Memory B cell (primary cell): ENCODE measurements around the gene DCLK2.

Source experiments
- ATAC-seq: fragments of 150-1000 bp; cut with Tn5 transposase; 2 replicates; pipeline ENCODE4 v1.10.0; 2021; ENCODE audit warnings: low read depth, mild to moderate bottlenecking, moderate library complexity
- DNase-seq, 2 donors: peaks; one replicate each; pipeline ENCODE4 v3.0.0; 2022; ENCODE audit warnings: low spot score in 2 of 2
- H3K27ac Mint-ChIP-seq: one replicate; pipeline ENCODE4 v1.8.0; 2022; ENCODE audit warnings: mild to moderate bottlenecking, moderate library complexity, mixed read lengths
- H3K27me3 Mint-ChIP-seq: one replicate; pipeline ENCODE4 v1.8.0; 2022; ENCODE audit warnings: mixed read lengths
- H3K36me3 Mint-ChIP-seq: one replicate; pipeline ENCODE4 v1.8.0; 2022; ENCODE audit warnings: mild to moderate bottlenecking, mixed read lengths
- H3K4me1 Mint-ChIP-seq: one replicate; pipeline ENCODE4 v1.8.0; 2022; ENCODE audit warnings: mixed read lengths
- H3K4me3 Mint-ChIP-seq: one replicate; pipeline ENCODE4 v1.8.0; 2022; ENCODE audit warnings: mild to moderate bottlenecking, moderate library complexity, mixed read lengths
- H3K9me3 Mint-ChIP-seq: one replicate; pipeline ENCODE4 v1.8.0; 2022; ENCODE audit warnings: mixed read lengths

Gene DCLK2

DNA sequence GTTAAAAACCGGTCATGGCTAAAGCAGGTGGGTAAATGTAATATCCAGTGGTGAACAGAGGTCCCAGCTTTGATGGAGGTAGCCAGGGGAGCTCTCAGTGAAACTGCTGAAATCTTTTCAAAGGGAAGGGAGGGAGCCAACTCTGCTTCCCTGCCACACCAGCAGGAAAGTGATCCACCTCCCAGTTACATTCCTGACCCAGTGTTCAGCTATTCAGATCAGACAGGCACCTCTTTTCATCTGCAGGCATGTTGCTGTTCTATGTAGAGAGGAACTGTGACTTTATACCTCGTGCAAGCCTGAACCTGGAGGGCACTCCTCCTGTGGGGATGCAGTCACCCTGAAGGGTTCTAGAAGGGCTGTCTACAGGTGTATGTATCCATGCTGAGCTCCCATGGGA is 37.6 kb downstream of the DCLK2 start:
- Mint-ChIP-seq H3K4me1 (no peaks in the 10 kb centered on the region), H3K27me3 (peaks cover 2% of the 10 kb centered on the region), H3K27ac (no peak overlapping the region), H3K9me3 (peaks cover 6% of the 10 kb centered on the region), H3K36me3 (no peaks in the 10 kb centered on the region), H3K4me3 (no peak overlapping the region)
- DNase-seq (no peak), ATAC-seq (no peak)

DNA sequence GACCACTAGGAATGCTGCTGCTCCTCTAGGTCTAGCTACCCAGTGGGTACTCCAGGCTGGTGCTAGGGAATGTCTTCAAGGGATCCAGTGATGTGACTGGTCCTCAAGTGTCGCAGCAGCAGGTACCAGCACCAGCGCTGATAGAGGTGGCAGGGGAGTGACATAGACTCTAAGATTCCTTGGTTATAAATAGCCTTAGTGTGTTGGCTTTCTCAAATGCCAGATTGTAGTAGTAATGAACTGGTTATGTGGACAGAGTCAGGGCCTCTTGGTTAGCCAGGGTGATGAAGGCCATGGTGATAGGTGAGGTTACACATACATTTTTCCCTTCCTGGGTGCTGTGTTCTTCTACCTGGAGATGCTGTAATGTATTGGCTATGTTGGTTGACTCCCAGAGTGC is 38.3 kb downstream of the DCLK2 start:
- ATAC-seq (no peak), DNase-seq (no peak)
- H3K27ac Mint-ChIP-seq = no peak overlapping the region
- peaks cover 6% of the 10 kb centered on the region for H3K9me3 Mint-ChIP-seq
- H3K36me3 Mint-ChIP-seq = no peaks in the 10 kb centered on the region
- H3K4me3 Mint-ChIP-seq = no peak overlapping the region
- H3K27me3 Mint-ChIP-seq = peaks cover 2% of the 10 kb centered on the region
- no peaks in the 10 kb centered on the region for H3K4me1 Mint-ChIP-seq

DNA sequence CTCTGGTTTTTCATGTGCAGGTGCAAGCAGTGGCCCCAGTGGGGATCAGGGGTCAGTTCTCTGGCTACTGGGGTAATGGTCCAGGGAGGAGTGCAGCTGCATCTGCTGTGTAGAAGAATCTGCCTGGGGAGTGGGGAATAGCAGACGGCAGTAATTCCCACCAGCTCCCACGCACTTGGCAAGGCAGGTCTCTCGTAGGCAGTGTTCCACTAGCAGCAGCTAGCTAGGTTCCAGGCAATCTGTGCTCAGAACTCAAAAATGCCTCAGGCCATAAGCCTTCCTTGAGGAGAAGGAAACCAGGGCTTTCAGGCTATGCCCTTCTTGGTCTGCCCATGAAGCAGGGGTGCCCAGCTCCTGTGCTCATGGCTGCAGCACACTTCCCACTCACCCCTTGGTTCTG is 38.8 kb downstream of the DCLK2 start:
- ATAC-seq = no peak
- Mint-ChIP-seq H3K27me3 (peaks cover 2% of the 10 kb centered on the region), H3K4me1 (no peaks in the 10 kb centered on the region), H3K36me3 (no peaks in the 10 kb centered on the region), H3K27ac (no peak overlapping the region), H3K4me3 (no peak overlapping the region), H3K9me3 (peaks cover 4% of the 10 kb centered on the region)
- DNase-seq = no peak

DNA sequence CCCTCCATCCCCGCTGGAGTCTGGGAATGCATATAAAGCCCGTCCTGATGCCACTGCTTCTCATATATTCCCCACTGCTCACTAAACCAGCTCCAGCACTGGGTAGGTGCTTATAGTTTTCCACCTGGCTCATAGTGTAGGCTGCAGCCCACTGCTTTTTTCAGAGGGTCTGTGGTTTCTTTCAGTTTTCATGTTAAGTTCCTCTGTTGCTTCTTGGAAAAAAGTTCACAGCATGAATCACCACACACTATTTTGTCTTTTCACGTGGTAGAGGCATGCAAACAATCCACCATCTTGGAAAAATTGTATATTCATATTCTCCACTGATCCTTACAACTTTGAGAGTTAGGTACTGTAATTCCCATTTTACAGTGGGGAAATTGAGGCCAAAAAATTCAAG is 39.4 kb downstream of the DCLK2 start:
- Mint-ChIP-seq H3K4me1 (no peaks in the 10 kb centered on the region), H3K27me3 (peaks cover 3% of the 10 kb centered on the region), H3K9me3 (peaks cover 7% of the 10 kb centered on the region), H3K27ac (no peak overlapping the region), H3K36me3 (peaks cover 3% of the 10 kb centered on the region), H3K4me3 (no peak overlapping the region)
- ATAC-seq = no peak
- no peak for DNase-seq

DNA sequence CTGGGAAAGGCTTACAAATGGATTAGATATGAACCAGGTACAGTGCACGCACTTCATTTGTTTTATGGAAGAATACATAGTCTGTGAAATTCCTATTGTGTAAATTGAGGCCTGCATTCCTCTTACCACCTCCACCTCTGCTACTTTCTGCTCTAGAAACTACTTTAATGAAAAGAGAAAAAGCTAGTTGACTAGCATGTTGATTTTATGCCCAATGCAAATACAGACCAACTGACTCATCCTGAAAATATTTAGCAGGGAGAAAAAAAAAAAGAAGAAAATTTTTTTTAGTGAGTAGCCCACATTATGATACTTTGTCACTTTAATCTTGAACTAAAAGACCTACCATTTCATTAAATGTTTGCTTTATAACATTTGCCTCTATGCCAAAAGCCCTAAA is 41.2 kb downstream of the DCLK2 start:
- Mint-ChIP-seq H3K27ac (no peak overlapping the region), H3K36me3 (peaks cover 3% of the 10 kb centered on the region)
- ATAC-seq = no peak

DNA sequence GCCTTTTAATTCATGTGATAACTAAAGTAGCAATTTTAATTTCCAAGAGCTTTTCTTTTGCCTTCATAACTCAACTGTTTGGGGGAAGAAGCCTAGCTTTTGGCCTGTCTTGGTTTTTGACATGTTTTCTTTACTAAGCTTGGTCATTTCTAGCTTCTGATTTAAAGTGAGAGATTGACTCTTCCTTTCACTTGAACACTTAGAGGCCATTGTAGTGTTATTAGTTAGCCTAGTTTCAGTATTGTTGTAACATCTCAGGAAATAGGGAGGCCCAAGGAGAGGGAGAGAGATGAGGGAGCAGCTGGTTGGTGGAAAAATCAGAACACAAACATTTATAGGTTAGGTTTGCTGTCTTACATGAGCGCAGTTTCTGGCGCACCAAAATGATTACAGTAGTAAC is 44.8 kb downstream of the DCLK2 start:
- ATAC-seq = no peak
- no peak for DNase-seq
- H3K27ac Mint-ChIP-seq = no peak overlapping the region
- peaks cover 14% of the 10 kb centered on the region for H3K4me1 Mint-ChIP-seq
- peaks cover 3% of the 10 kb centered on the region for H3K36me3 Mint-ChIP-seq
- peaks cover 3% of the 10 kb centered on the region for H3K9me3 Mint-ChIP-seq
- H3K27me3 Mint-ChIP-seq = peaks cover 3% of the 10 kb centered on the region
- no peak overlapping the region for H3K4me3 Mint-ChIP-seq

More for the DNA sequence above, 41.2 kb downstream of the DCLK2 start:
- H3K9me3 Mint-ChIP-seq = peaks cover 5% of the 10 kb centered on the region
- DNase-seq = no peak
- H3K4me1 Mint-ChIP-seq = no peaks in the 10 kb centered on the region
- peaks cover 3% of the 10 kb centered on the region for H3K27me3 Mint-ChIP-seq
- no peak overlapping the region for H3K4me3 Mint-ChIP-seq

DNA sequence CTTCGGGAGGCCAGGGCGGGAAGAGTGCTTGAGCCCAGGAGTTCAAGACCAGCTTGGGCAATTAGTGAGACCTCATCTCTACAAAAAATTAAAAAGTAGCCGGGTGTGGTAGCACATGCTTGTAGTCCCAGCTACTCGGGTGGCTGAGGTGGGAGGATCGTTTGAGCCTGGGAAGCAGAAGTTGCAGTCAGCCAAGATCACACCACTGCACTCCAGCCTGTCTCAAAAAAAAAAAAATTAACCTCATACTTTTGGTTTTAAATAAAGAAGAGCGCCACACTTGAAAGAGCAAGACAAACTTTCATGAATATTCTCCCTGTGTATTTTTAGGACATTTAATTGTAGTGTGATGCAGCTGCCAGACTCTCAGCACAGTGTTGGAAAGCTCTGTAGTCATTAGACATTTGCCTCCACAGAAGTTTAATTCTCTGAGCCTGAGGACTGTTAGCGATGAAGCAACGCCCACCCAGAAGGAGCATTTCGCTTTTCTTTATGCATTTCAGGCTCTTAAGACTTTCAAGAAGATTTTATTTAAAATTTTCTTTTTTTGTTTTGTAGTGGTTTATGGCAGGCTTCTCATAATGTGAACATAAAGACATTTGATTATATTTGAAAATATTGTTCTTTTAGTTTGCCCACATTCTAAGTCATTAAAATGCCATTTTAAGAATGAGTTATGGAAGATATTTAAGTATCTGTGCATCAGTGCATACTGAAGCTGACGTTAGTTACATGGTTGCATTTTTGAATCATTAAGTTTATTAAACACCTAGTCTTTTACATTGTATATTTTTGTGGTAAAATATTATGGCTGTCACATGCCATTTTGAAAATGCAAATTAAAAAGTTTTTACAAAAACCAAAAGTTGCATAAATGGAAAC is 45.8 kb downstream of the DCLK2 start:
- Mint-ChIP-seq H3K27ac (no peak overlapping the region), H3K9me3 (peaks cover 3% of the 10 kb centered on the region), H3K4me1 (peaks cover 15% of the 10 kb centered on the region), H3K4me3 (no peak overlapping the region), H3K27me3 (peaks cover 3% of the 10 kb centered on the region), H3K36me3 (peaks cover 3% of the 10 kb centered on the region)
- no peak for ATAC-seq
- no peak for DNase-seq

DNA sequence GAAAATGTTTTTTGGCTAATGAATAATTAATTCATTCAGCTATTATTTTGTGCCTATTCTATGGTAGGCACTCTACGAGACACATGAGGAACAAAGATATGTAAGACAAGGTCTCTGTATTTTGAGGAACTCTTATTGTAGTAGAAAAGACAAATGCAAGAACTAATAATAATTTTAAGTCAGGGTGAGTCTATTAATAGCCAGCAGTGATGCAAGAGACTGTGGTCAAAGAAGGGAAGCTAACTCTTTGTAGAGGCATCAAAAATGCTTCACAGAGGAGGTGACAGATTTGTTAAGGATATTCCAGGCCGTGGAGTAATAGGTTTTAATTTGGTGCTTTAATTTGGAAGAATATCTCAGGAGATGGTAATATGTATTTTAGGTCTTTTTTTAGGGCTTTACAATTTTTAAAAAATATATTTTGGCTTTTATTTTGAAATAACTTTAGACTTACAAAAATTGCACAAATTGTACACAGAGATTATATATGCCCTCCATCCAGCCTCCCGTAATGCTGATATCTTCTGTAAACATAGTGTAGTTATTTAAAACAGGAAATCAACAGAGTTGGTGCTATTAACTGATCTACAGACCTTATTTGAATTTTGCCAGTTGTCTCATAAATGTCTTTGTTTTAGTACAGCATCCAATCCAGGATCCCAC is 48.1 kb downstream of the DCLK2 start:
- Mint-ChIP-seq H3K27ac (no peak overlapping the region), H3K9me3 (peaks cover 3% of the 10 kb centered on the region), H3K4me1 (peaks cover 15% of the 10 kb centered on the region), H3K4me3 (peak overlapping the region; percentile 42), H3K27me3 (peaks cover 9% of the 10 kb centered on the region), H3K36me3 (peaks cover 3% of the 10 kb centered on the region)
- ATAC-seq (peak; percentile 87), DNase-seq (no peak)

DNA sequence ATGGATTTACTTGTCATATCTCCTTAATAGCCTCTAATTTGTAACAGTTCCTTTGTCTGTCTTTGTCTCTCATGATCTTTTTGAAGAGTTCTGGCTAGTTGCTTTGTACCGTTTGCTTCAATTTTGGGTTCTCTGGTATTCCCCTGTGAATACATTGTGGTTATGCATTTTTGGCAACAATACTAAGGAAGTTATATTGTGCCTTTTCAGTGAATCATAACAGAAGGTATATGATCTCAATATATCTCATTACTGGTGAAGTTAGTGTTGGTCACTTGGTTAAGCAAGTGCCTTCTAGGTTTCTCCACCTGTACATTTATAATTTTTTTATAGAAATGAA is 48.6 kb downstream of the DCLK2 start:
- Mint-ChIP-seq H3K4me3 (peak overlapping the region; percentile 42), H3K27ac (no peak overlapping the region), H3K36me3 (peaks cover 3% of the 10 kb centered on the region), H3K9me3 (peaks cover 3% of the 10 kb centered on the region), H3K27me3 (peaks cover 9% of the 10 kb centered on the region), H3K4me1 (peaks cover 15% of the 10 kb centered on the region)
- DNase-seq (no peak), ATAC-seq (peak; percentile 68)

DNA sequence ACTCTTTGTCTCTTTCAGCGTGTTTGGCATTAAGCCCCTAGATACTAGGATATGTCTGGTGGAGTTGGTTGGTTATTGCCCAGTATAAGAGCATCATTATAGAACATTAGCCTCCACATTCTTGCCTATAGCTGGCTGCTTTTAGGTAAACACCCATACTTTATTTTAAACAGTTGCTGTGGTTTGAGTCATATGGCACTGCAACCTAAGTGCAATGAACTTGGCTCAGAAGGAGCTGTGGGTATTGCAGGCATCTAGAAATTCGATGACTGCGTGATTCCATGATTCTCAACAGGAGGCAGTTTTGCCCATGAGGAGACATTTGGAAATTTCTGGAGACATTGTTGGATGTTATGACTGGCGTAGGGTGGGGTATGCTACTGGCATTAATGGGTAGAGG is 49.5 kb downstream of the DCLK2 start:
- Mint-ChIP-seq H3K27me3 (peaks cover 8% of the 10 kb centered on the region), H3K36me3 (no peaks in the 10 kb centered on the region), H3K27ac (no peak overlapping the region), H3K4me3 (no peak overlapping the region), H3K4me1 (peaks cover 15% of the 10 kb centered on the region), H3K9me3 (no peaks in the 10 kb centered on the region)
- ATAC-seq = no peak
- DNase-seq = no peak

DNA sequence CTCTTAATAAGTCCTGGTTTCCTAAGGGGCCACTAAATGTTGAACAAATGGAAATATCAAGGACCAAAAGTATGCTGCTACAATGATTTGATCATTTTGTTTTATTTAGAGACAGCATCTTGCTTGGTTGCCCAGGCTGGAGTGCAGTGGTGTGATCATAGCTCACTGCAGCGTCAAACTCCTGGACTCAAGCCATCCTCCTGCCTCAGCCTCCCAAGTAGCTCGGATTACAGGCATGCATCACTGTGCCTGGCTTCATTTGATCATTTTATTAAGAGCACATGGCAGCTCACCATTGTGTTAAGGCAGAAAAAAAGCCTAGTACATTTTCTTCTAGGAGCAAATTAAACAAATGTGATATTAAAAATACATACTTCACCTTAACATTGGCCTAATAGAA is 52.7 kb downstream of the DCLK2 start:
- H3K4me1 Mint-ChIP-seq = peaks cover 21% of the 10 kb centered on the region
- no peaks in the 10 kb centered on the region for H3K9me3 Mint-ChIP-seq
- H3K27me3 Mint-ChIP-seq = peaks cover 16% of the 10 kb centered on the region
- H3K36me3 Mint-ChIP-seq = no peaks in the 10 kb centered on the region
- DNase-seq (no peak), ATAC-seq (no peak)
- H3K27ac Mint-ChIP-seq = no peak overlapping the region
- no peak overlapping the region for H3K4me3 Mint-ChIP-seq

DNA sequence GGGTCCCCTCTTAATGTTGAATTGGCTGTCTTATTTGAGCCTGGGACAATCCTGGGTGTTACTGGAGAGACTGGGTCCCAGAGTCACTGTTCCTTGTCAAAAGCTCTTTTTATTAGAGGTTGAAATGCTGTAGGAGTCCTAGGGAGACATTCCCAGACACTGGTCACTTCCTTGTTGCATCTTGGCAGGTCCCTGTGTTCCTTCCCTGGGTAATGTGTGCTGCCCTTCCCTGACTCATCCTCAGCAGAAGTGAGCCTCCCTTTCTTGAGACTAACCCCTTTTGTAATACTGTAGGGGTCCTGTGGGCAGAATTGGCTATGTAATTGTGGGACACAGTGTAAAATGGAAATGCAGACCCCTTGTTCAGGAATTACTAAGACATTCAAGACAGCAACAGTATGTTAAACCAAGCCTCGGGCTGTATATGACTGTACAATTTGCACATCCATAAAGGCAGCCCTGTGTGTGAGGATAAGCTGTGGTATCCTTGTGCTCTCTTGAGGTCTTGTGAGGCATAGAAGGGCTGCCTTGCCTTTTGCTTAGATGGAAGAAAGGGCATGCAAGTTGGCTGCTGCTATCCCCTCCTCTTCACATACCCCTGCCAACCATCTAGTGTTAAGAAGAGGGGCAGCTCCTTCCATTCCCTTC is 53.5 kb downstream of the DCLK2 start:
- no peak for ATAC-seq
- Mint-ChIP-seq H3K36me3 (no peaks in the 10 kb centered on the region), H3K4me1 (peaks cover 16% of the 10 kb centered on the region), H3K4me3 (no peak overlapping the region), H3K27me3 (peaks cover 16% of the 10 kb centered on the region), H3K9me3 (no peaks in the 10 kb centered on the region), H3K27ac (no peak overlapping the region)
- no peak for DNase-seq

DNA sequence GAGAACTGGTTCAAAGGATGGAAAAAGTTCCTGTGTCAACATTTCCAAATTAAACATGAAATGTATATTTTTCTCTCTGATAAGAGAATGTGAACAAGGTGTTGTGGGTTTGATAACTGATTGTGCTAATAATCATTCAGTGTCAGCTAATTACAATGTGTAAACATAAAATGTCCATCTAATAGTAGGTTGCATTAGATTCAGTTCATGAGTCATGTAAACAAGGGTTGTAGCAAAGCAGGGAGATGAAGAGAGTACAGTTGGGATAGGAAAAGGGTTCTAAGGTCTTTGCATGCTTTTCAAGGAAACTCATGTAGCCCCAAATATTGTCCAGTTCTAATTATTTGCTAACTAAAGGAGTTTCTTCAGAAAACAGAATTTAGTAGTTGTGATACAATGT is 55.4 kb downstream of the DCLK2 start:
- H3K9me3 Mint-ChIP-seq = no peaks in the 10 kb centered on the region
- DNase-seq (no peak), ATAC-seq (no peak)
- H3K4me1 Mint-ChIP-seq = peaks cover 7% of the 10 kb centered on the region
- no peak overlapping the region for H3K4me3 Mint-ChIP-seq
- H3K27ac Mint-ChIP-seq = no peak overlapping the region
- peaks cover 14% of the 10 kb centered on the region for H3K27me3 Mint-ChIP-seq
- H3K36me3 Mint-ChIP-seq = no peaks in the 10 kb centered on the region

DNA sequence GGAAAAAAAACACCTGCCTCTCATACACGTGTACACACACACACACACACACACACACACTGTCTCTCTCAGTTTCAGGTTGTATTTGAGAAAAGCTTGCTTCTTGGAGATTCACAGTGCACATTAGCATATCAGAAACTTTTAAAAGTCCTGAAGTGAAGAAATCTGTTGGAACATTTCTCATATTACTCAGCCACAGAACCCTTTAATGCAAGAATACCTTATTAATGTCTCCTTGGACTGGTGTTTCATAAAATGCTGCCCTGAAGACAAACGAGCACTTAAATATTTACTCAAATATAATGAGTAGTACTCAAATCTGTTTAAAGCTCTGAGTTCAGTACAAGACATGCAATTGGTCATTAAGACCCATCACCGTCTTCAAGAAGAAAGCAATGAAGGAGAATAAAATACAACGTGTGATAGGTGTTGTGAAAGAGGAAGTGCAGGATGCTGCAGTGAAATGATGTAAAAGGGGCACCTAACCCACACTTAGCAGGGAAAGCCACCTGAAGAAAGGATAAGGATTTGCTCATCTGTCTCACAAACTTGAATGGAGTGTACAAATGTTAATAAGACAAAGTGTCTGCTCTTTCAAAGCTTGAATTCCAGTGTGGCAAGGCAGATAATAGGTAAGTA is 57.0 kb downstream of the DCLK2 start:
- Mint-ChIP-seq H3K4me3 (no peak overlapping the region), H3K4me1 (peaks cover 7% of the 10 kb centered on the region), H3K9me3 (no peaks in the 10 kb centered on the region), H3K27me3 (peaks cover 12% of the 10 kb centered on the region), H3K27ac (no peak overlapping the region), H3K36me3 (no peaks in the 10 kb centered on the region)
- DNase-seq (peak in 1 of 2 donors; percentile 2), ATAC-seq (peak; percentile 76)
